Measurements from ENCODE around the gene BAIAP2L1.

DNA sequence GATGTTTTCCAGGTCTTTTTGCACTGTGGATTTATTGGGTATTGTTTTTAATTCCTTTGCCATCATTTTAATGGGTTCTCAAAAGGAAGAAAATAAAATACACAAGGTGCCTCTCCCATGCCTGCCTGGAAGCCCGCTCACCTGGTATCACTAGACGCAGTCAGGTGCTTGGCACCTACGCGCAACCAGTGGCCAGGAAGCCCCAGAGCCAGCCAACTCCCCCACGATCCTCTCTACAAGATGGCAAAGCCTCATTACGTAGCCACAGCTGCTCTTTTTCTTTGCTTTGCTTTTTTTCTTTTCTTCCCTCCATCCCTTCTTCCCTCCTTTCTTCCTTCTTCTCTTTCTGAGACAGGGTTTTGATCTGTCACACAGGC is 34.3 kb downstream of the BAIAP2L1 start:
- TF ChIP-seq, protein P1, sequence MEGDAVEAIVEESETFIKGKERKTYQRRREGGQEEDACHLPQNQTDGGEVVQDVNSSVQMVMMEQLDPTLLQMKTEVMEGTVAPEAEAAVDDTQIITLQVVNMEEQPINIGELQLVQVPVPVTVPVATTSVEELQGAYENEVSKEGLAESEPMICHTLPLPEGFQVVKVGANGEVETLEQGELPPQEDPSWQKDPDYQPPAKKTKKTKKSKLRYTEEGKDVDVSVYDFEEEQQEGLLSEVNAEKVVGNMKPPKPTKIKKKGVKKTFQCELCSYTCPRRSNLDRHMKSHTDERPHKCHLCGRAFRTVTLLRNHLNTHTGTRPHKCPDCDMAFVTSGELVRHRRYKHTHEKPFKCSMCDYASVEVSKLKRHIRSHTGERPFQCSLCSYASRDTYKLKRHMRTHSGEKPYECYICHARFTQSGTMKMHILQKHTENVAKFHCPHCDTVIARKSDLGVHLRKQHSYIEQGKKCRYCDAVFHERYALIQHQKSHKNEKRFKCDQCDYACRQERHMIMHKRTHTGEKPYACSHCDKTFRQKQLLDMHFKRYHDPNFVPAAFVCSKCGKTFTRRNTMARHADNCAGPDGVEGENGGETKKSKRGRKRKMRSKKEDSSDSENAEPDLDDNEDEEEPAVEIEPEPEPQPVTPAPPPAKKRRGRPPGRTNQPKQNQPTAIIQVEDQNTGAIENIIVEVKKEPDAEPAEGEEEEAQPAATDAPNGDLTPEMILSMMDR (conservative IDR thresholded peaks at IDR 0.05 in 1 of 2, IDR thresholded peaks at IDR 0.05 in 1 of 2; ENCODE audit: low read depth in 1 of 2, low read length in 2 of 2), result no peak
- TF ChIP-seq EZH2 (IDR thresholded peaks at IDR 0.05; ENCODE audit: low read length, missing control alignments), result no peak
